Activated gamma-delta T cell (primary cell): ENCODE data around the gene ADAT1.
A peak's percentile ranks its signal among the peaks of the same experiment; 100 is the strongest.

Source experiments
- DNase-seq: peaks from one replicate; lab custom pipeline; 2025; lab: John Stamatoyannopoulos, UW

Gene ADAT1

GRCh38 chr16:75576384-75576811, 46.7 kb downstream of the ADAT1 start:
- no peak for DNase-seq

GRCh38 chr16:75575958-75576357, 47.1 kb downstream of the ADAT1 start:
- DNase-seq, result no peak

DNA sequence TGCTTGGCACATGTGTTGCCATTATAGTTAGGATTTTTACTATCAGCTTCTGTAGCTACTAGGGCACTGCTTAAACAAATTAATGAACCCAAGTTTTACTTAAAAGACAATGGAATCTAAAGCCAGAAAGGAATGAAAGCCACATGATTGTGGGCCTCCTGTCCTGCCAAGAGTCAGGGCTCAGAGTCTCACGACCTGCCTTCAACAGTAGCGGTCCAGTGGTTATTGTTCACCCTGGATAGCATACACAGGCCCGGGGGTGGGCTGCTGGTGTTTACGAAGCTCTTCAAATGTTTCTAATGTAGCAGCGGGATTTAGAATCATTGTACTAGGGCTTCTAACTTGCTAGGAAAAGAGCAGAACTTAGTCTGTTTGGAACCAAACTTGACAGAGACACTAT, 49.1 kb downstream of the ADAT1 start:
- DNase-seq, result no peak

GRCh38 chr16:75572864-75573542, 50.1 kb downstream of the ADAT1 start:
- no peak for DNase-seq

DNA sequence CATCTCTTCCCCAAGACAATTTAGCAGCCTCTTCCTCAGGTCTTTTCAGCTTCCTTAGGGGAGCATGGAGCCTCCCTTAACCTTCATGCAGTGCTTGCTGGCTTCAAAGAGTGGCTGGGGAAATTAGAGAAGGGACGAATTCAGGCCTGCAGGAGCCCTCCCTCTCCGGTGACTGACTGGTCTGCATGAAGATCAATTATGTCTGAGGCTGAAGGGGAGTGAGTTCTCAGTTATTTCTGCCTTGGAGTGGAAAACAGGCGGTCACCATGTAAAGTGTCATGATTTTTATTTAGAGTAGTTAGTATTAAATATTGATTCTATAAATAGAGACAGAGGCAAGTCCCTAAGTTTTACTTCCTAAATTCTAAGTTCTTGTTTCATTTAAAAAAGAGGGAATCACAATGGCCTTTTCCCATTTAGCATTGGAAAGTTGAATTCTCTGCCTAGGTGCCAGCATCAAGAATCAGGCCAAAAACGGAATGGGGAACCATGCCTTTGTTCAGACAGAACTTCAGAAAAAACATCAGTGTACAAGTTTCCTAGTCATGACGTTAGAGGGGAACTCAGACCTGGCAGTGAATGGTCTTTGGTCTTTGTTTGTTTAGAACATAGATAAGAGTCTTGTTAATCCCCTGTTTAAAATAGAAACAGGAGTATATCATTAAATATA, 52.5 kb downstream of the ADAT1 start:
- DNase-seq, result no peak

GRCh38 chr16:75567911-75568310, 55.2 kb downstream of the ADAT1 start:
- DNase-seq, result no peak

DNA sequence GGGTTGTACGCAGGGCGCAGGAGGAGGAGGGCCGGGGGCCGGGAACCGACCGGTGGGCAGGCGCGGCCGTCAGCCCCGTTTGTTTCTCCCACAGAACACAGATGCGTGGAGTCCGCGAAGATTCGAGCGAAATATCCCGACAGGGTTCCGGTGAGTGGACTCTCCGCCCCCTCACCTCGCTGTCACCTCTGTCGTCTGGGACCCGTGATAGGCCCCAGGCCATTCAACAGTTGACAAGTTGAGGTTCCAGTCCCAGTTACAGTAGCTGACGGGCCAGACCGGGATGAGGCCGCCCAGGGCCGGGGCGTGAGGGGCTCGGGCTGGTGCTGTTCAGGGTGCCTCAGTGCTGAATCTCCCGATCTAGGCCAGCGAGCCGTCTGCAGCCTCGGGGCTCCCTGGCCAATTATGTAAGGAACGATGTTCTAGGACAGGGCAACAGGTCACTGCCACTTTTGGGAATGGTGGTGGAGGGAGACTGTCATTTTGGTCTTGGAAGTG, 56.3 kb downstream of the ADAT1 start:
- DNase-seq, result peak; percentile 29

DNA sequence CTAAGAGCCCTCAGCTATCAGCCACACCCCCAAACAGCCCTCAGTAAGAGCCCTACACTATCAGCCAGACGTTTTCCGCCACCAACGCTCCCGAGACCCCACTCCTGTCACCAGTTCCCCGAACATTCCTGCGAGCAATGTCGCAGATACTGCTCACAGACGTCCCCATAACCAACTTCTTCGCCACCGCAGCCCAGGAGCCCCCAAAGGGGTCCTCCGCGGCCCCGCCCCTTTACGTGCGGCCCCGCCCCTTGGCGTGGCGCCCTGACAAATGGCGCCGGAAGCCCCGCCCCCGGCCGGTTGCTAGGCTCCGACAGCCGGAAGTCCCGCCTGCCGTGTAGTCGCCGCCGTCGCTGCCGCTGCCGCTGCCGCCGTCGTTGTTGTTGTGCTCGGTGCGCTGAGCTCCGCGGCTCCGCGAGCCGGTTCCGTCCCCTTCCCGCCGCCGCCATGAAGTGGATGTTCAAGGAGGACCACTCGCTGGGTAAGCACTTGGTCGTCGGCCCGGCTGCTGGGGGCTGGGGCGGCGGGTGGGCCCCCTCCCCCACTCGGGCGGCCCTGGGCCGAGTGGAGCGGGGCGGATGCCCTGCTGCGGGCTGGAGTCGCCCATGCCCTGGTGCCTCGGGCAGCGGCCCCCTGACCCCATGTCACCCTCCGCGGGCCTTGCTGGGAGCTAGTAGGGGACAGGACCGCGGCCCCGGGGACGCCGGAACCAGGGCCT, 56.9 kb downstream of the ADAT1 start, which contains the start of gene GABARAPL2:
TSS of gene GABARAPL2 (plus strand) at position 340 of the 718 bp plus-strand sequence. CDS start at position 448, 108 bp downstream.
- DNase-seq, result peak; percentile 86

DNA sequence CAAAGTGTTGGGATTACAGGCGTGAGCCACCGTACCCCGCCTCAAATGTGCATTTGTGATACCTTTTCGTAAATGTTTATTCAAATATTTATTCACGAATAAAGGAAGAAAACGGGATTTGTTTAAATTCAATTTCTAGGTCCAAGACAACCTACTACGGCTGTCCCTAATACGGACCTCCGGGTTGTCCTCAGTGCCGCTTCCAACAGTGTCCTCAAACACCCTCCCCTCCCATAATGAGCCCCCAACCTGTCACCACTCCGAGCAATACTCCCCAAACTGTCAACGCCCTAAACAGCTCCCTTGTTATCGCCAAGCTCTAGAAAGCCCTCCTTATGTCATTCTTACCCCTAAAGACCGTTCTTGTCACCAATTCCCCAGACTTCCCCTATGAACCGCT, 57.4 kb downstream of the ADAT1 start:
- DNase-seq, result no peak

- no peak for DNase-seq
These were observed 63.3 kb downstream of the ADAT1 start for GRCh38 chr16:75559564-75560372.

DNA sequence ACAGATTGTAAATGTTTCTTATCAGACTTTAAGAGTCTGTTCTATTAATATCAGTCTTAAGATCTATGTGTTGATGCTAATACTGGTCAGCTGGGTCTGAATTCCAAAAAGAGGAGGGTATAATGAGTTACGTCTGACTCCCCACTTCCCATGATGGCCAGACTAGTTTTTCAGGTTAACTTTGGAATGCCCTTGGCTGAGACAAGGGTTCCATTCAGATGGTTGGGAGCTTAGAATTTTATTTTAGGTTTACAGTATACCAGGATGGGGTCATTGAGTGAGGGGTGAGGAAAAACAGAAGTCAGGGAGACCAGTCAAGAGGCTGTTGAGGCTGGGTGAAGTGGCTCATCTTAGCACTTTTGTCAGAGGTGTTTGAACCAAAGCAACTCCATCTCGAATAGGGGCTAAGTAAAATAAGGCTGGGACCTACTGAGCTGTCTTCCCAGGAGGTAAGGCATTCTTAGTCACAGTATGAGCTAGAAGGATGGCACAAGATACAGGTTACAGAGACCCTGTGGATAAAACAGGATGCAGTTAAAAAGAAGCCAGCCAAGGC, 64.2 kb downstream of the ADAT1 start:
- no peak for DNase-seq

DNA sequence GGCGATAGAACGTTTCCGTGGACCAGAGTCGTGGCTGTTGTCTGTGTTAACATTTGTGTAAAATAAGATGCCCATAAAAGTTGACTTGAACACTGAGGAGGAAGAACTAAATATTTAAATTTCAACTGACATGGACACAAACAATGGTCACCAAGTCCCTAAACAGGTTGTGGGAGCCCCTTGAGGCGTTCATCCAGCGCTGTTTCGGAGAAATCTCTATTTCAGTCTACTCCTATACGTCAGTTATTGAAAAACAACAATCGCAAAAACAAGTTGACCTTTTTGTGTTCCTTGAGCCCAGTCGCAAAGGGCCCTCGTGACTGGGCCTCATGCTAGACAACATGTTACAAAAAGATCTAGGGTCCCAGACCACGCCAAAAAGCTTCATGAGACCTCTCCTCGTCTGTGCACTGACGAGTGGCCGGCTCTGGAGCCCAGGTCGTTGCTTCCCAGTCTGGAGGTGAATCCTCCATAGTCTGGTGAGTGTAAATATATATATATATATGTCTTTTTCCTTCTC, 66.6 kb downstream of the ADAT1 start:
- DNase-seq, result no peak

DNA sequence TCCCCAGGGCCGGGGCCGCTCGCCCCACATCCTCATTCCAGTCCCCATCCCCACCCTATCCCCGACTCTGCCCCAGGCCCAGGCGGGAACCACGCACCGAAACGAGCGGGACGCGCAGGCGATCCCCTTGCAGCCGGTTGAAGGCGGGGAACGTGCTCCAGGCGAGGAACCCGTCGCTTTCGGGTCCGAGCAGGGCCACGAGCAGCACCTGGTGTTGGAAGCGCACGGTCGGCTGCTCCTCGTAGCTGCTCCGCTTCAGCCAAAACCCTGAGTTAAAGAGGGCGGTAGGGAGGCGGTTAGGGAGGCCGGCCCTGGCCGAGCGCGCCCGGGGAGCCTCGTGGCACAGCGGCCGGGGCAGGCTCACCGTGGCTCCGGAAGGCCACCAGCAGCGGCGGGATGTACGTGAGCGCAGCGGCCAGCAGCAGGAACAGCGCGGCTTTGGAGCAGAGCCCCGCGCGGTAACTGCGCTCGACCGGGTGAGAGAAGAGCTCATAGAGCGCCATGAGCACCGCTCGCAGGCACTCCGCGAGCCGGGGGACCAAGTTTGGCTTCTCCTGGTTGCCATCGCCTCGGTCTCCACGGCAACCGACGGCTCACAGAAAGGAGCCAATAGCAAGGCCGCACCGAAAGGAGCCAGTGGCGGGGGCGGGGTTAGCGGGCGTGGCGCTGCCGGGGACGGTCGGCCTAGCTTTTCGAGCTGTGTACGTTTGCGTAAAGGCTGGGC, 67.2 kb downstream of the ADAT1 start, which contains the start of gene TMEM231:
TSS of gene TMEM231 (minus strand) at position 546 of the 724 bp plus-strand sequence. CDS start at position 503, 43 bp downstream.
- peak; percentile 88 for DNase-seq

DNA sequence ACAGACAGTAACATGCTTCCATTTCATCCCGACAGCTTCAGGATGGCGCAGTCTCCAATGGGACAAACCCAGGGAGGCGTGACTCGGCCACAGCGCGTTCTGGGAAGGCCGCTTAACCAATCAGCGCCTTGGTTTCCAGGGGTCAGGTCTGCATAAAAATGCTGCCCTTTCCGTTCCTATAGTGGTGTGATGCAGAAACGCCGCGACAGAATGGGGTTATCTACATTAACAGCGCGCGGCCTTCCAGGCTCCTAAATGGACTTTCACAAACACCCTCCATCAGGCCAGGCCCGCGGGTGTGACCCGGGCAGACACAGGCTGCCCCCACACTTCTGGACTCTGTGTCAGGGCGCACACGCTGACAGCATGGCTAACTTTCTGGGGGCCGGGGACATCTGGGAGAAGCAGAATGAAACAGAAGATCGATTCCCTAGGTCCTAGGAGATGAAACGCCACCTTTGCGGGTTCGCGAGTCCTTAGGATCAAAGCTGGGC, 67.8 kb downstream of the ADAT1 start:
- DNase-seq, result no peak

DNA sequence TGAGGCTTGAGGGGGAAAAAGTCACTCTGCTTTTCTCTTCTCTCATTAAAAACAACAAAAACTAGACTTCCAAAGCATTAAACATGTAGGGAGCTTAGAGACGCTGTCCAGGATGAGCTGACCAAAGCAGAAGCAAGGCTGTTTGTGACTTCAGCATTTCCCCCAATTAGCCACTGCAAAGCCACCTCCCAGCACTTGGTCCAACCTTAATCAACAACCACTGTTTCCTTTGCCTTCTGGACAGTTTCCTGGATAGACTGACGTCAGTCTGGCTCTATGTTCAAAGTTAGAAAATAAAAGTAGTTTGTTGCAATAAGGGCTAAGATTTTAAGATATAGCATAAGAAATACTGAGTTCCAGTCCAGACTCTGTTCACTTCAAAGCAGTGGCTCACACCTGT, 70.1 kb downstream of the ADAT1 start:
- DNase-seq, result no peak

GRCh38 chr16:75550211-75550662, 72.8 kb downstream of the ADAT1 start:
- no peak for DNase-seq
